HG03175 (cell line): ENCODE measurements around the gene RPP30.
A peak's percentile ranks its signal among the peaks of the same experiment; 100 is the strongest.
"Not testable (repeated sequence)": the region's sequence is repeated elsewhere in the genome, so short reads cannot be mapped to it uniquely, and the experiment has no call there.

Experiments used
- ATAC-seq: cut with Tn5 transposase; IDR thresholded peaks from one replicate; pipeline ENCODE4 v1.9.1; 2021; ENCODE audit warnings: mild to moderate bottlenecking, moderate library complexity; ENCODE audit not compliant: unreplicated experiment

Gene RPP30

GRCh38 chr10:90939116-90939515 lies 67.3 kb downstream of the RPP30 start:
- no peak for ATAC-seq

GRCh38 chr10:90939648-90940047 lies 67.9 kb downstream of the RPP30 start:
- no peak for ATAC-seq

- not testable (repeated sequence) for ATAC-seq
Measured at GRCh38 chr10:90942980-90943379, 71.2 kb downstream of the RPP30 start.

GRCh38 chr10:90944749-90945148 lies 73.0 kb downstream of the RPP30 start:
- no peak for ATAC-seq

- ATAC-seq, result no peak
Measured at GRCh38 chr10:90945491-90946070, 73.8 kb downstream of the RPP30 start.

GRCh38 chr10:90947030-90947960 lies 75.5 kb downstream of the RPP30 start:
- peak; percentile 63 for ATAC-seq
